ENCODE data around the gene DNASE1L1.

DNA sequence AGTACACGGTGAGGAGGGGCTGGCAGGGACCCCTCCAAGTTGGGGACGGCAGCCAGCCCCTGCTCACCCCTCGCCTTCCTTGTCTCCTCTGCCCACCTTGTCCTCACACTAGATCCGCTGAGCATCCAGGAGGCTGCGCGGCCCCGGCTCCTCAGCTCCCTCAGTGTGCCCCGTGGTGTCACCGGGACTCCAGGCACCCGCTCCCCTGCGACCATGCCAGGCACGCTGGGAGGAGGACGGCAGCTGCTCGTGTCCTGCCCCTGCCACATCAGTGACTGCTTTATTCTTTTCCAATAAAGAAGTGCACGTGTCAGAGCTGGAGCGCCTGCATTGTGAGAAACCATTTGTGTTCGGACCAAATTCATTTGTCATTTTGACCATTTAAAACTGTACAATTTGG lies 41.3 kb upstream of the DNASE1L1 start:
- TF ChIP-seq, protein P1, sequence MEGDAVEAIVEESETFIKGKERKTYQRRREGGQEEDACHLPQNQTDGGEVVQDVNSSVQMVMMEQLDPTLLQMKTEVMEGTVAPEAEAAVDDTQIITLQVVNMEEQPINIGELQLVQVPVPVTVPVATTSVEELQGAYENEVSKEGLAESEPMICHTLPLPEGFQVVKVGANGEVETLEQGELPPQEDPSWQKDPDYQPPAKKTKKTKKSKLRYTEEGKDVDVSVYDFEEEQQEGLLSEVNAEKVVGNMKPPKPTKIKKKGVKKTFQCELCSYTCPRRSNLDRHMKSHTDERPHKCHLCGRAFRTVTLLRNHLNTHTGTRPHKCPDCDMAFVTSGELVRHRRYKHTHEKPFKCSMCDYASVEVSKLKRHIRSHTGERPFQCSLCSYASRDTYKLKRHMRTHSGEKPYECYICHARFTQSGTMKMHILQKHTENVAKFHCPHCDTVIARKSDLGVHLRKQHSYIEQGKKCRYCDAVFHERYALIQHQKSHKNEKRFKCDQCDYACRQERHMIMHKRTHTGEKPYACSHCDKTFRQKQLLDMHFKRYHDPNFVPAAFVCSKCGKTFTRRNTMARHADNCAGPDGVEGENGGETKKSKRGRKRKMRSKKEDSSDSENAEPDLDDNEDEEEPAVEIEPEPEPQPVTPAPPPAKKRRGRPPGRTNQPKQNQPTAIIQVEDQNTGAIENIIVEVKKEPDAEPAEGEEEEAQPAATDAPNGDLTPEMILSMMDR (IDR thresholded peaks at IDR 0.05), result no peak
- no peak for TF ChIP-seq POLR2A (IDR thresholded peaks at IDR 0.05)
